COLO668 (cell line): ENCODE data around the gene INTS7.

ENCODE experiments used
- DNase-seq: peaks from one replicate; lab custom pipeline; 2025; ENCODE audit not compliant: unreplicated experiment; lab: John Stamatoyannopoulos, UW

The INTS7 gene

GRCh38 chr1:211910913-211911485 lies 124.4 kb downstream of the INTS7 start:
- DNase-seq = no peak

- DNase-seq = no peak
Measured at GRCh38 chr1:211910113-211910884, 125.1 kb downstream of the INTS7 start.

DNA sequence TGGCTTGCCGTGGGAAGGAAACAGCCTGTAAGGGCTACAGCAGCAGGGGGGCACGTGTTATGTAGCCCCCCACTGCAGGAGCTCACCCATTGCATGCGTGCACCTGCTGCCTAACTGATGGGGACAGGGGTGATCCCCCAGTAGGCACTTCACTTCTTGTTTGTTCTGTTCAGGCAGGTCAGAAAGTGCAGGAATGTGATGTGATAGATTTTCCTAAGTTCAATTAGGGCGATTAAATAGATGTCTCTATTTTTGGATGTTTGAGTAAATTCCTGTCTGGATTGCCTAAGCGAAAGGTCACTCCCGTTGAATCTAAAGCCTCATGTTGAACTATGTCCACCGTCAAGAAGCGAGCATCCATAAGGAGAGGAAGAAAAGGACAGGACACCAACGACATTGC lies 126.0 kb downstream of the INTS7 start:
- no peak for DNase-seq

DNA sequence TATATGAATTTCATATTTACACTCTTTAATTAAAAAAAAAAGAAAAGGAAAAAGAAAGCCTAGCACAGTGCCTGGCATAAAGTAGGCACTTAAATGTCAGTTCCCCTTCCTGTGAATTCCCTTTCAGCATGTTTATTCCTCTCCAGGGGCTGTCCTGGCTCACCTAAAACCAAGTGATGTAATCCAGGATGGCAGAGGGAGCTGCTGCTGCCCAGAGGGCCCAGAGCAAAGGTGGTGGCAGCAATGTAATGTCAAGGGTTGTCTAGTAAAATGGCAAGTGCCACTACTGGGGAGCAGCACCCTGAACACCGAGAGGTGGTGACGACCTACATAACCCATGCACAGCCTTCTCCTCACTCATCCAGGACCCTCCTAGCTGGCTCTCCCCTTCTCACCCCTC lies 126.4 kb downstream of the INTS7 start:
- no peak for DNase-seq

GRCh38 chr1:211908453-211908852 lies 126.9 kb downstream of the INTS7 start:
- no peak for DNase-seq

GRCh38 chr1:211903490-211904245 lies 131.7 kb downstream of the INTS7 start:
- no peak for DNase-seq

DNA sequence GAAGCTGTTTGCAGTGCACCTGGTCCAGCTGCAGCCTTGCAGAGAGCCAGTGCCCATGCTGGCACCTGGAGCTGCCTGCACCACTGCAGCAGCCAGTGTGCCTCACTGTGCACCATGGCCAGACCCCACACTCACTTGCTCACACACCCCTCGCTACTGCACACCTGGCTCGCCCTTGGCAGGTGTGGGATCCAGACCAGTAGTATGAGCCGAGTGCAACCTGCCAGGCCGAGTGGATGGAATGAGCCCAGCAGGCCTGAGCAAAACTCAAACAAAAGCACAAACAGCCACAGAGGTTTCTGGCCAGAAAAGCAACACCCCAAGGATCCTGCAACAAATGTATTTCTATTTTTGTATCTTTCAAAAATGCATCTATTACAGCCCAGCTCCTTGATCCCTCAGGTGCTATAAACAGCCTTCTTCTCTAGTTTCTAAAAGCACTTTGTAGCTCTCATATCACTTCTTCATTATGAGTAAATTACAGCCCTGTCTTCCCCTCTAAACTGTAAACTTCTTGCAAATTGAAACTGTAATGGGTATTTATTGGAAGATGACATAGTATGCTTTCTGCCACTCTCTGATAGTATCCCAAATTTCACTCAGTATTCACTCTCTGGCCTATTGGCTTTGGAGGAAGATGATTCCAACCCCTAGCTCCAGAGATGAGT lies 132.6 kb downstream of the INTS7 start:
- DNase-seq = no peak

- DNase-seq = no peak
Measured at GRCh38 chr1:211901945-211902344, 133.4 kb downstream of the INTS7 start.

DNA sequence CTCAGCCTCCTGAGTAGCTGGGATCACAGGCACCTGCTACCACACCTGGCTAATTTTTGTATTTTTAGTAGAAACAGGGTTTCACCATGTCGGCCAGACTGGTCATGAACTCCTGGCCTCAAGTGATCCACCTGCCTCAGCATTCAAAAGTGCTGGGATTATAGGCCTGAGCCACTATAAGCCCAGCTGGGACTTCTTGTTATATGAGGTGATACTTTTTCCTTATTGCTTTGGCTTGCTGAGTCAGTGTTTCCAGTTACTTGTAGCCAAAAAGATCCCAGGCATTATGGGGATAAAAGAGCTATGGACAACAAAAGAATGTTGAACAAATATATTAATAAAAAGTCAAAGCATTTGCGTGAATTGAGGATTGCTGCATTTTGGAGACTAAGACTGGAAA lies 134.9 kb downstream of the INTS7 start:
- no peak for DNase-seq

DNA sequence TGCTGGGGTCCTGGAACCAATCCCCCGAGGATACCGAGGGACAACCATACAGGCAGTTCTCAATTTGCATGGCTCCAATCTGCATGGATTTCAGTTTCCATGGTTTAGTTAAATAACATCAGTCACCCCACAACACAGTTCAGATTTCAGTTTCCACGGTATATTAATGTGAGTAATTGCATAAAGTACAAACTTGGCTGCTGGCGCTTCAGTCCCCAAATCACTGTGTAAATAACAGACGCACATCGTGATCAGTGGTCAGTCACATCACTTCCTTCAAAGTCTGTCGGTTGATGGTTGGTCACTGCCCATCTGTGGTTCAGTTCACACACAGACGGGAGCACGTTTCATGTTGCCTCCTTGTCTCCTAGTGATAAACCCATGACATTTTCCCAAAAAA lies 138.4 kb downstream of the INTS7 start:
- DNase-seq = peak; percentile 32

DNA sequence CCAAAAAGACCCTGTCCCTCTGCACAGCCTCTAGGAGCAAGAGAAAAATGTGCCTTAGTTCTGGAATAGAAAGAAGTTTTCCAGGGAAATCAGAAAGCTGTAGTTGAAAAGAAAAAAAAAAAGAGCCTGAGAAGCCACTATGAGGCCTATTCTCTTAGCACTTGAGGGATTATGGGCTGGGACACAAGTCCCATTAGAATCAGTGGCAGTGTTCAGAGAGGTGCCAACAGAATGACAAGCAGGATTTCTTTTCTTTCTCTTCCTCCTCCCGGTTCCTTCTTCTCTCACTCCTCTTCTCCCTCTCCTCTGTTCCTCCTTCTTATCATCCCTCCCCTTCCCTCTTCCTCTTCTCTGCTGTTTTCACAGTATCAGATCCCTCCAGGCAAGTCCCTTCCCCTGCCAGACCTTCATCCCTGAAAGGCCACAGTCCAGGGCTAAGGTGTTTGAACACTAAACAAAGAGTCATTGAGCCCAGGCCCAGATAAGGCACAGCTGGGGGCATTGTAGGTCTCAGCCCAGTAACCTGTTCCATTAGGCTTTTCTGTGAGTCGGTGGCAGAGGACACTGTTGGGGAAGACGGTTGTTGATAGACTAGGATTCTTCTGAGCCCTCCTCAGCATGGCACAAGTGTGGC lies 140.1 kb downstream of the INTS7 start:
- no peak for DNase-seq

GRCh38 chr1:211894312-211894711 lies 141.0 kb downstream of the INTS7 start:
- DNase-seq = no peak

- DNase-seq = no peak
Measured at GRCh38 chr1:211893260-211893659, 142.1 kb downstream of the INTS7 start.

DNA sequence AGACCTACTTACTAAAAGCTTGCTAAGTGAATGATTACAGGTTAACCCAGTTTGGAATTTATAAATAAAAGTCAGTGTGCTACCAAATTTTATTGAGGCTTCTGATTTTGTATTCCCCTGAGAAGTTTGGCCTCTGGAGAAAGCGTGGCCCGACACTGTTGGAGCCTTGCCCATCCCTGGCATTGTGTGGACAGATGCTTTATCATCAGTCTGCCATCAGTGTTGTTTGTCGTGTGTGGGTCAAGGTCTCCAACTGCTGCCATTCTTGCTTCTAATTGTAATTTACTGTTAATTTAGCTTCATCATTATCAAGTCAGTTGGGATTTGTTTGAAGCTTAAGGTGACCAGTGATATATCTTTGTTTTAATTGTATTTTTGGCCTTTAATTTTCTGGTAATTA lies 142.8 kb downstream of the INTS7 start:
- no peak for DNase-seq

- DNase-seq = no peak
Measured at GRCh38 chr1:211891708-211892107, 143.6 kb downstream of the INTS7 start.
